HEK293 (cell line): Measurements from ENCODE around the gene CDC42EP1.

Experiments used
- CTCF ChIA-PET: fragments of 350-600 bp; formaldehyde crosslinking; extraction: SDS; loops from one replicate; lab custom pipeline; 2021; ENCODE audit warnings: antibody characterized with exemption; lab: Yijun Ruan, JAX
- POLR2A ChIA-PET: fragments of 300-600 bp; formaldehyde crosslinking; extraction: SDS; loops from one replicate; lab custom pipeline; 2020; ENCODE audit warnings: antibody characterized with exemption, inconsistent platforms; lab: Yijun Ruan, JAX
- H3K27ac ChIP-seq: fragments of 200-500 bp; sonication (Bioruptor generic); 2 replicates; pipeline ENCODE4 v1.5.1; 2014; ENCODE audit warnings: low read depth, low read length, control low read depth, inconsistent platforms; ENCODE audit errors: extremely low read depth
- H3K36me3 ChIP-seq, 2 experiments: fragments of 200-500 bp in 1 of 2; sonication (Bioruptor generic) in 1 of 2; 1 replicate in 1 of 2; 2 replicates in 1 of 2; pipeline ENCODE4 v1.5.1; 2014 to 2017; ENCODE audit warnings: inconsistent platforms in 2 of 2, low read length in 2 of 2; ENCODE audit not compliant: control insufficient read depth in 2 of 2, insufficient read depth in 1 of 2
- H3K4me1 ChIP-seq: fragments of 200-500 bp; sonication (Bioruptor generic); 2 replicates; pipeline ENCODE4 v1.5.1; 2014; ENCODE audit warnings: mild to moderate bottlenecking, low read length, inconsistent platforms; ENCODE audit not compliant: control insufficient read depth, insufficient read depth
- H3K4me3 ChIP-seq: 2 replicates; pipeline ENCODE4 v1.5.1; 2011; ENCODE audit warnings: low read depth, mild to moderate bottlenecking, control low read depth, low read length, moderate library complexity
- H3K9me3 ChIP-seq: fragments of 200-500 bp; sonication (Bioruptor generic); 2 replicates; pipeline ENCODE4 v1.5.1; 2014; ENCODE audit warnings: low read depth, low read length, inconsistent platforms; ENCODE audit not compliant: control insufficient read depth, insufficient read depth
- FEZF1 ChIP-seq: fragments of 450-650 bp; formaldehyde crosslinking; IDR thresholded peaks from 2 replicates; pipeline ENCODE4 v1.5.1; 2016; ENCODE audit warnings: missing biosample characterization, missing genetic modification characterization
- MZF1 ChIP-seq: fragments of 450-650 bp; formaldehyde crosslinking; IDR thresholded peaks from 2 replicates; pipeline ENCODE4 v1.5.1; 2017; ENCODE audit warnings: missing biosample characterization, missing genetic modification characterization, borderline replicate concordance
- OSR2 ChIP-seq: fragments of 450-650 bp; formaldehyde crosslinking; IDR thresholded peaks from 2 replicates; pipeline ENCODE4 v1.5.1; 2016; ENCODE audit warnings: missing biosample characterization, missing genetic modification characterization
- PRDM10 ChIP-seq: fragments of 450-650 bp; formaldehyde crosslinking; IDR thresholded peaks from 2 replicates; pipeline ENCODE4 v1.5.1; 2016; ENCODE audit warnings: missing biosample characterization, missing genetic modification characterization
- SETDB1 ChIP-seq: IDR thresholded peaks from one replicate; pipeline ENCODE4 v1.6.1; 2017; ENCODE audit warnings: mild to moderate bottlenecking, low read length, moderate library complexity, mixed read lengths; ENCODE audit not compliant: insufficient read length
- SP2 ChIP-seq: fragments of 450-650 bp; formaldehyde crosslinking; IDR thresholded peaks from 2 replicates; pipeline ENCODE4 v1.5.1; 2016; ENCODE audit warnings: missing biosample characterization, missing genetic modification characterization
- ZBTB10 ChIP-seq: fragments of 450-650 bp; formaldehyde crosslinking; IDR thresholded peaks from 2 replicates; pipeline ENCODE4 v1.5.1; 2016; ENCODE audit warnings: missing biosample characterization, missing genetic modification characterization
- ZBTB44 ChIP-seq: fragments of 450-650 bp; IDR thresholded peaks from 2 replicates; pipeline ENCODE4 v1.5.1; 2018; ENCODE audit warnings: missing biosample characterization, mild to moderate bottlenecking, missing genetic modification characterization
- ZBTB8A ChIP-seq: fragments of 450-650 bp; formaldehyde crosslinking; IDR thresholded peaks from 2 replicates; pipeline ENCODE4 v1.5.1; 2016; ENCODE audit warnings: missing biosample characterization, missing genetic modification characterization
- ZNF146 ChIP-seq: fragments of 450-650 bp; formaldehyde crosslinking; IDR thresholded peaks from 2 replicates; pipeline ENCODE4 v1.5.1; 2016; ENCODE audit warnings: missing biosample characterization, missing genetic modification characterization
- ZNF274 ChIP-seq, 2 experiments: fragments of 200-500 bp in 1 of 2; fragments of 450-650 bp in 1 of 2; sonication (Bioruptor generic) in 1 of 2; formaldehyde crosslinking in 1 of 2; IDR thresholded peaks; 2 replicates each; pipeline versions ENCODE4 v1.5.1 to v1.6.1; 2014 to 2016; ENCODE audit warnings: borderline replicate concordance in 1 of 2, inconsistent platforms in 1 of 2, low read length in 1 of 2, missing biosample characterization in 1 of 2, missing genetic modification characterization in 1 of 2
- ZNF362 ChIP-seq: fragments of 450-650 bp; formaldehyde crosslinking; IDR thresholded peaks from 2 replicates; pipeline ENCODE4 v1.5.1; 2016; ENCODE audit warnings: missing biosample characterization, missing genetic modification characterization
- ZNF510 ChIP-seq: fragments of 450-650 bp; formaldehyde crosslinking; IDR thresholded peaks from 2 replicates; pipeline ENCODE4 v1.5.1; 2018; ENCODE audit warnings: mild to moderate bottlenecking, missing genetic modification characterization, missing biosample characterization; ENCODE audit not compliant: insufficient replicate concordance
- ZNF561 ChIP-seq: fragments of 450-650 bp; IDR thresholded peaks from 2 replicates; pipeline ENCODE4 v1.5.1; 2018; ENCODE audit warnings: missing biosample characterization, missing genetic modification characterization, borderline replicate concordance
- ZNF580 ChIP-seq: fragments of 450-650 bp; formaldehyde crosslinking; IDR thresholded peaks from 2 replicates; pipeline ENCODE4 v1.5.1; 2016; ENCODE audit warnings: missing biosample characterization, missing genetic modification characterization
- ZNF658 ChIP-seq: fragments of 450-650 bp; formaldehyde crosslinking; IDR thresholded peaks from 2 replicates; pipeline ENCODE4; 2016; ENCODE audit warnings: missing biosample characterization, missing genetic modification characterization
- ZNF692 ChIP-seq: fragments of 450-650 bp; formaldehyde crosslinking; IDR thresholded peaks from 2 replicates; pipeline ENCODE4 v1.5.1; 2016; ENCODE audit warnings: missing biosample characterization, missing genetic modification characterization
- ZNF777 ChIP-seq: fragments of 450-650 bp; formaldehyde crosslinking; IDR thresholded peaks from 2 replicates; pipeline ENCODE4 v1.5.1; 2017; ENCODE audit warnings: missing biosample characterization, missing genetic modification characterization, borderline replicate concordance
- ZSCAN16 ChIP-seq: fragments of 450-650 bp; formaldehyde crosslinking; IDR thresholded peaks from 2 replicates; pipeline ENCODE4 v1.5.1; 2016; ENCODE audit warnings: missing biosample characterization, missing genetic modification characterization

CDC42EP1 gene

GRCh38 chr22:37591823-37592404, 31.6 kb downstream of the CDC42EP1 start:
- Histone ChIP-seq H3K4me1 (no peaks in the 10 kb centered on the region; the same call in 1 of the 2 replicates), H3K36me3 (no peaks in the 10 kb centered on the region), H3K4me3 (peak overlapping the region; percentile 12), H3K9me3 (no peaks in the 10 kb centered on the region), H3K27ac (no peak overlapping the region)
- ChIA-PET POLR2A (interaction anchor here (0.5 to 2.6 kb wide), 10 partner anchors 10 to 189 kb away, joined by 3 to 35 read pairs (median 6); partner anchors contain the start of gene GGA1), CTCF (interaction anchor here (0.6 to 14.5 kb wide), 40 partner anchors 10 to 547 kb away, joined by 3 to 287 read pairs (median 4); partner anchors contain the start of genes CDC42EP1, GGA1, LGALS2 and NOL12)
- peak; percentile 69; the same call in 1 of the 2 replicates for TF ChIP-seq MZF1
- no peak for TF ChIP-seq OSR2
- 0 out of 2 replicates have a peak, but pooled peaks have one; percentile 39 for TF ChIP-seq ZNF580 (tag by site-specific recombination)
- no peak for TF ChIP-seq ZBTB10 (tag by site-specific recombination)
- TF ChIP-seq ZNF692 = peak; percentile 64; the same call in 1 of the 2 replicates
- TF ChIP-seq ZNF777 = no peak
- TF ChIP-seq ZNF146 (tag by site-specific recombination) = peak; percentile 96

GRCh38 chr22:37594237-37594636, 34.0 kb downstream of the CDC42EP1 start:
- Histone ChIP-seq H3K4me1 (no peaks in the 10 kb centered on the region; the same call in 1 of the 2 replicates), H3K27ac (no peak overlapping the region), H3K36me3 (no peaks in the 10 kb centered on the region), H3K4me3 (no peak overlapping the region), H3K9me3 (no peaks in the 10 kb centered on the region)
- CTCF ChIA-PET = interaction anchor here (4.1 to 14.5 kb wide), 3 partner anchors 13 to 51 kb away, joined by 44 to 287 read pairs (median 145); no protein-coding TSS in a partner anchor
- TF ChIP-seq ZSCAN16 (tag by site-specific recombination) (no peak), PRDM10 (tag by site-specific recombination) (no peak), ZNF362 (tag by site-specific recombination) (no peak), ZBTB8A (tag by site-specific recombination) (no peak), ZNF658 (no peak), ZNF274 (IDR thresholded peaks at IDR 0.05; ENCODE audit: low read length) (no peak), ZNF274 (tag by site-specific recombination; IDR thresholded peaks at IDR 0.05; ENCODE audit: borderline replicate concordance) (no peak), ZNF561 (no peak), ZNF510 (tag by site-specific recombination) (no peak), SETDB1 (no peak), SP2 (tag by site-specific recombination) (no peak), FEZF1 (tag by site-specific recombination) (no peak), ZBTB44 (tag by site-specific recombination) (no peak)
- POLR2A ChIA-PET = no interaction called here
